Stimulated activated CD4-positive, alpha-beta T cell treated with anti-CD3 and anti-CD28 coated beads, Interleukin-15, amount 100 ng/mL, for 48 hours (primary cell): ENCODE data around the gene ZAP70.

Experiments used
- DNase-seq, 2 donors: peaks; one replicate each; pipeline ENCODE4 v3.0.0-alpha.2; 2020; ENCODE audit warnings: low read depth in 2 of 2

ZAP70 gene

GRCh38 chr2:97716695-97717612 lies 3.6 kb downstream of the ZAP70 start:
- no peak for DNase-seq

GRCh38 chr2:97717613-97717995 lies 4.2 kb downstream of the ZAP70 start:
- DNase-seq = no peak

- DNase-seq = peak; percentile 49 to 67
Observed at GRCh38 chr2:97718051-97718882, 4.9 kb downstream of the ZAP70 start.

GRCh38 chr2:97718942-97719341 lies 5.6 kb downstream of the ZAP70 start:
- DNase-seq = no peak

- no peak for DNase-seq
Observed at GRCh38 chr2:97719362-97720155, 6.2 kb downstream of the ZAP70 start.

- no peak for DNase-seq
Observed at GRCh38 chr2:97720746-97721145, 7.4 kb downstream of the ZAP70 start.

- no peak for DNase-seq
Observed at GRCh38 chr2:97722227-97722626, 8.9 kb downstream of the ZAP70 start.

- no peak for DNase-seq
Observed at GRCh38 chr2:97723156-97724072, 10.0 kb downstream of the ZAP70 start.

- no peak for DNase-seq
Observed at GRCh38 chr2:97724073-97724410, 10.7 kb downstream of the ZAP70 start.

GRCh38 chr2:97724501-97724900 lies 11.1 kb downstream of the ZAP70 start:
- DNase-seq = no peak

- no peak for DNase-seq
Observed at GRCh38 chr2:97724946-97725688, 11.7 kb downstream of the ZAP70 start.

GRCh38 chr2:97726261-97727064 lies 13.1 kb downstream of the ZAP70 start:
- no peak for DNase-seq

- no peak for DNase-seq
Observed at GRCh38 chr2:97727296-97727695, 13.9 kb downstream of the ZAP70 start.

GRCh38 chr2:97728091-97728731 lies 14.8 kb downstream of the ZAP70 start:
- no peak for DNase-seq

- no peak for DNase-seq
Observed at GRCh38 chr2:97730245-97730644, 16.9 kb downstream of the ZAP70 start.

- no peak for DNase-seq
Observed at GRCh38 chr2:97731274-97732020, 18.1 kb downstream of the ZAP70 start.

- no peak for DNase-seq
Observed at GRCh38 chr2:97732436-97733340, 19.3 kb downstream of the ZAP70 start.
